ENCODE results near the gene SLC22A23.

The SLC22A23 gene

GRCh38 chr6:3377536-3378397 lies 79.1 kb downstream of the SLC22A23 start:
- Histone ChIP-seq H3K9me3 (ENCODE audit: insufficient read depth, low read depth, low read length) (no peaks in the 10 kb centered on the region), H3K4me3 (ENCODE audit: low read length) (no peak overlapping the region), H3K9ac (ENCODE audit: low read depth, low read length) (no peak overlapping the region), H3K27me3 (ENCODE audit: insufficient read depth, low read length) (no peaks in the 10 kb centered on the region), H3K36me3 (ENCODE audit: insufficient read depth, low read depth, low read length) (no peaks in the 10 kb centered on the region), H3K4me1 (ENCODE audit: insufficient read depth, low read length) (0 out of 2 replicates have a peak, but pooled peaks cover 6% of the 10 kb centered on the region), H3K27ac (ENCODE audit: low read length) (no peak overlapping the region)

GRCh38 chr6:3376893-3377535 lies 79.8 kb downstream of the SLC22A23 start:
- no peak overlapping the region for H3K4me3 ChIP-seq (ENCODE audit: low read length)
- H3K27ac ChIP-seq (ENCODE audit: low read length), result no peak overlapping the region

DNA sequence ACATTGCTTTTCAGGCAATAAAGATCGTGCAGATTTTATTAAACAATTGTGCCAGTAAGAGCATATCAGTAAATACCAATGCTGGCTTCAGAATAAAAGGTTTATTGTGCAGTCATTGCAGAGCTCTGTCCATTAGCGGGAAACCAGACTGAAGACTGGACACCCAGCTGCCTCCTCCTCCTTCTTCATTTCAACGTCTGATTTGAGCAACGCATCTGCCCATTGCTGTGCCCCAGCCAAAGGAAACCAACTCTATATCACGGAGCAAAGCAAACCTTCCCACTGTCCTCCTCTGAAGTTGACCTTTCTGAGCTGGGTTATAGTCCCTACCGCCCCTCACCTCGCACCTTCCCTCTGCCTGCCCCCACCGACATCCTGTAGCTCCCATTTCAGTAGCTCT lies 80.8 kb downstream of the SLC22A23 start:
- H3K9me3 ChIP-seq (ENCODE audit: insufficient read depth, low read depth, low read length), result no peaks in the 10 kb centered on the region
- no peaks in the 10 kb centered on the region for H3K36me3 ChIP-seq (ENCODE audit: insufficient read depth, low read depth, low read length)
- H3K4me3 ChIP-seq (ENCODE audit: low read length), result no peak overlapping the region
- H3K4me1 ChIP-seq (ENCODE audit: insufficient read depth, low read length), result peaks cover 6% of the 10 kb centered on the region; the same call in 1 of the 2 replicates
- H3K27ac ChIP-seq (ENCODE audit: low read length), result no peak overlapping the region
- no peaks in the 10 kb centered on the region for H3K27me3 ChIP-seq (ENCODE audit: insufficient read depth, low read length)
- H3K9ac ChIP-seq (ENCODE audit: low read depth, low read length), result no peak overlapping the region

More at GRCh38 chr6:3376893-3377535, 79.8 kb downstream of the SLC22A23 start:
- H3K9ac ChIP-seq (ENCODE audit: low read depth, low read length), result no peak overlapping the region
- no peaks in the 10 kb centered on the region for H3K27me3 ChIP-seq (ENCODE audit: insufficient read depth, low read length)
- H3K9me3 ChIP-seq (ENCODE audit: insufficient read depth, low read depth, low read length), result no peaks in the 10 kb centered on the region
- peaks cover 6% of the 10 kb centered on the region; the same call in 1 of the 2 replicates for H3K4me1 ChIP-seq (ENCODE audit: insufficient read depth, low read length)
- H3K36me3 ChIP-seq (ENCODE audit: insufficient read depth, low read depth, low read length), result no peaks in the 10 kb centered on the region

GRCh38 chr6:3373597-3374203 lies 83.2 kb downstream of the SLC22A23 start:
- H3K4me3 ChIP-seq (ENCODE audit: low read length), result no peak overlapping the region
- H3K27ac ChIP-seq (ENCODE audit: low read length), result no peak overlapping the region
- H3K27me3 ChIP-seq (ENCODE audit: insufficient read depth, low read length), result no peaks in the 10 kb centered on the region
- H3K4me1 ChIP-seq (ENCODE audit: insufficient read depth, low read length), result no peaks in the 10 kb centered on the region; the same call in 1 of the 2 replicates
- no peaks in the 10 kb centered on the region for H3K9me3 ChIP-seq (ENCODE audit: insufficient read depth, low read depth, low read length)
- H3K36me3 ChIP-seq (ENCODE audit: insufficient read depth, low read depth, low read length), result no peaks in the 10 kb centered on the region
- H3K9ac ChIP-seq (ENCODE audit: low read depth, low read length), result no peak overlapping the region

DNA sequence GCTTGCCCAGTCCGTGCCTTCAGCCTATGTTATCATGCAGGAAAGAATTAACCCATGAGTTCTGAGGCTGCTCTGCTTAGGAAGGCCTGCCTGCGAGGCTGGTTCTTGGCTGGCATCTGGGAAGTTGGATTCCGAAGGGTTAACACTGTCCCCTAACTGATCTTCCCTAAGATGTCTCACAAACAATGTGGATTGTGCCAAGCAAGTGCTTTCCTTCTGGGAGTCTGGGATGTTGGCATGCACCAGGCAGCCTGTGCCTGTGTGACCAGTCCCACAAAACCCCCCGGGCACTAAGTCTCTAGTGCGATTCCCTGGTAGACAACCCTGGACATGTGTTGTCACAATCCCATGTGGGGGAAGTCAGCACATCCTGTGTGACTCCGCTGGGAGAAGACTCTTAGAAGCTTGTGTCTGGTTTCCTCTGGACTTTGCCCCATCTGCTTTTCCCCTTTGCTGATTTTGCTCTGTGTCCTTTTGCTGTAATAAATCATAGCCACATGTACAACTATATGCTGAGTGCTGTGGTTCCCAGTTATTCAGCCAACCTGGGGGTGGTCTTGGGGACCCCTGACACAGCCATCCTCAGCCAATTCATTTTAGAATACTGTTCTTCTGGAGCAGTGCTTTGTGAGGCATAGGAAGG lies 83.8 kb downstream of the SLC22A23 start:
- no peak overlapping the region for H3K9ac ChIP-seq (ENCODE audit: low read depth, low read length)
- no peak overlapping the region for H3K4me3 ChIP-seq (ENCODE audit: low read length)
- H3K36me3 ChIP-seq (ENCODE audit: insufficient read depth, low read depth, low read length), result no peaks in the 10 kb centered on the region
- H3K4me1 ChIP-seq (ENCODE audit: insufficient read depth, low read length), result no peaks in the 10 kb centered on the region; the same call in 1 of the 2 replicates
- no peaks in the 10 kb centered on the region for H3K27me3 ChIP-seq (ENCODE audit: insufficient read depth, low read length)
- no peak overlapping the region for H3K27ac ChIP-seq (ENCODE audit: low read length)
- H3K9me3 ChIP-seq (ENCODE audit: insufficient read depth, low read depth, low read length), result no peaks in the 10 kb centered on the region

- H3K9ac ChIP-seq (ENCODE audit: low read depth, low read length), result no peak overlapping the region
- no peak overlapping the region for H3K27ac ChIP-seq (ENCODE audit: low read length)
- H3K4me1 ChIP-seq (ENCODE audit: insufficient read depth, low read length), result no peaks in the 10 kb centered on the region; the same call in 1 of the 2 replicates
- no peaks in the 10 kb centered on the region for H3K27me3 ChIP-seq (ENCODE audit: insufficient read depth, low read length)
- H3K9me3 ChIP-seq (ENCODE audit: insufficient read depth, low read depth, low read length), result no peaks in the 10 kb centered on the region
- H3K4me3 ChIP-seq (ENCODE audit: low read length), result no peak overlapping the region
- no peaks in the 10 kb centered on the region for H3K36me3 ChIP-seq (ENCODE audit: insufficient read depth, low read depth, low read length)
Measured at GRCh38 chr6:3372184-3372846, 84.5 kb downstream of the SLC22A23 start.

- Histone ChIP-seq H3K9me3 (ENCODE audit: insufficient read depth, low read depth, low read length) (no peaks in the 10 kb centered on the region), H3K27ac (ENCODE audit: low read length) (no peak overlapping the region), H3K9ac (ENCODE audit: low read depth, low read length) (no peak overlapping the region), H3K4me1 (ENCODE audit: insufficient read depth, low read length) (no peaks in the 10 kb centered on the region; the same call in 1 of the 2 replicates), H3K36me3 (ENCODE audit: insufficient read depth, low read depth, low read length) (no peaks in the 10 kb centered on the region), H3K4me3 (ENCODE audit: low read length) (no peak overlapping the region), H3K27me3 (ENCODE audit: insufficient read depth, low read length) (no peaks in the 10 kb centered on the region)
Measured at GRCh38 chr6:3371222-3371949, 85.5 kb downstream of the SLC22A23 start.

GRCh38 chr6:3370361-3371221 lies 86.3 kb downstream of the SLC22A23 start:
- Histone ChIP-seq H3K9ac (ENCODE audit: low read depth, low read length) (no peak overlapping the region), H3K4me3 (ENCODE audit: low read length) (no peak overlapping the region), H3K4me1 (ENCODE audit: insufficient read depth, low read length) (no peaks in the 10 kb centered on the region; the same call in 1 of the 2 replicates), H3K27me3 (ENCODE audit: insufficient read depth, low read length) (no peaks in the 10 kb centered on the region), H3K9me3 (ENCODE audit: insufficient read depth, low read depth, low read length) (no peaks in the 10 kb centered on the region), H3K36me3 (ENCODE audit: insufficient read depth, low read depth, low read length) (no peaks in the 10 kb centered on the region), H3K27ac (ENCODE audit: low read length) (no peak overlapping the region)

DNA sequence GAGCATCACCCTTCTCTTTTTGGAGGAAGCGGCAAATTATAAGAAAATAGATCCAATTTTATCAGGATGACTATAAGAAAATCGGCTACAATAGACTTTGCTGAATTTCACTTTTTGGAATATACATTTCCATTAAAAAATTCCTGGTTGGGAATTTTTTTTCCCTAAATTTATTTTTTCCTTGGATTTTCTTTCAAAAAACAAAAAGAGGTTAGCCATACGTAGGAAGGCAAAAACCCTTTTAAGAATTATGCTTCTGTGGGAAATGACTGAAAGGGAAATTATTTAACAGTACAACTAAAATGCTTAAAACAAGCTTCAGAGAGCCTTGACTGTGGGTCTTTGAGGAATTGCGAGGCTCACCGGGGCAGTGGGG lies 86.9 kb downstream of the SLC22A23 start:
- Histone ChIP-seq H3K9me3 (ENCODE audit: insufficient read depth, low read depth, low read length) (no peaks in the 10 kb centered on the region), H3K4me3 (ENCODE audit: low read length) (no peak overlapping the region), H3K36me3 (ENCODE audit: insufficient read depth, low read depth, low read length) (no peaks in the 10 kb centered on the region), H3K4me1 (ENCODE audit: insufficient read depth, low read length) (no peaks in the 10 kb centered on the region; the same call in 1 of the 2 replicates), H3K27ac (ENCODE audit: low read length) (no peak overlapping the region), H3K9ac (ENCODE audit: low read depth, low read length) (no peak overlapping the region), H3K27me3 (ENCODE audit: insufficient read depth, low read length) (no peaks in the 10 kb centered on the region)

DNA sequence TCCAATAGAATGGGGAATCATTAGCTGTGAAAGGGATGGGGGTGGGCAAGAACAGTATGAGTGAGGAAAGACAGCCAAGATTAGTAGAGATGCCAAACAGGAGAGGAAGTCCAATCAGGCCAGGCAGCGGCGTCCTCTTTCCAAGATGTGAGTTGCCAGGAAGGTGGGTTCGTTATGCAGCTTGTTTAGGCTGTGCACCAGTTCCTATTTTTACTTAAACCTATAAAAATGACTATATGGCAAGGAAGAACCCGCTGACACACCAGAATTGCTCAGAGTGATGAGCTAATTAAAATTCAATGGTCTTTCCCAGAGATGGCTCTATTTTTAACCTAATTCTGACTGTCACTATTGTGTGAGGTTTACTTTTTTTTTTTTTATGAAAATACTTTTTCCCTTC lies 88.2 kb downstream of the SLC22A23 start:
- Histone ChIP-seq H3K27ac (ENCODE audit: low read length) (no peak overlapping the region), H3K4me1 (ENCODE audit: insufficient read depth, low read length) (no peaks in the 10 kb centered on the region; the same call in 1 of the 2 replicates)

More for the DNA sequence above, 88.2 kb downstream of the SLC22A23 start:
- Histone ChIP-seq H3K36me3 (ENCODE audit: insufficient read depth, low read depth, low read length) (no peaks in the 10 kb centered on the region), H3K27me3 (ENCODE audit: insufficient read depth, low read length) (no peaks in the 10 kb centered on the region), H3K4me3 (ENCODE audit: low read length) (no peak overlapping the region), H3K9ac (ENCODE audit: low read depth, low read length) (no peak overlapping the region), H3K9me3 (ENCODE audit: insufficient read depth, low read depth, low read length) (no peaks in the 10 kb centered on the region)

Data from iPS-20b (cell line).